Naive thymus-derived CD4-positive, alpha-beta T cell (primary cell): ENCODE data around the gene MYL7. TPM values are rescaled to one million over a fixed set of nuclear protein-coding genes. Genes with fewer than 3 reads are reported as not detected.

Experiments used
- ATAC-seq: fragments of 150-1000 bp; cut with Tn5 transposase; 2 replicates; pipeline ENCODE4 v1.10.0; 2021; ENCODE audit warnings: mild to moderate bottlenecking, moderate library complexity
- CTCF ChIA-PET: fragments of 350-600 bp; sonication (Branson Sonifier 250); formaldehyde crosslinking; loops from one replicate; lab custom pipeline; 2021; ENCODE audit warnings: antibody characterized with exemption; lab: Charles Lee
- POLR2A ChIA-PET: fragments of 350-600 bp; sonication (Branson Sonifier 250); formaldehyde crosslinking; loops from one replicate; lab custom pipeline; 2021; ENCODE audit warnings: antibody characterized with exemption, inconsistent platforms; lab: Charles Lee
- DNase-seq, 9 donors: peaks; one replicate each; pipeline versions ENCODE4 v3.0.0 to v3.0.0-alpha.2; 2020 to 2022; ENCODE audit warnings: mixed read lengths in 1 of 9
- H3K27ac ChIP-seq: one replicate; pipeline ENCODE4 v1.7.0; 2013; ENCODE audit warnings: mild to moderate bottlenecking, low read depth, low read length, moderate library complexity
- H3K27me3 ChIP-seq, 2 donors: one replicate each; pipeline ENCODE4 v1.7.0; 2013; ENCODE audit warnings: low read length in 2 of 2, mild to moderate bottlenecking in 2 of 2, moderate library complexity in 2 of 2; ENCODE audit not compliant: control insufficient read depth in 2 of 2, insufficient read depth in 2 of 2
- H3K36me3 ChIP-seq, 3 experiments: 1 replicate in 2 of 3; 2 replicates in 1 of 3; pipeline ENCODE4 v1.7.0; 2013; ENCODE audit warnings: low read length in 3 of 3, mild to moderate bottlenecking in 3 of 3, moderate library complexity in 1 of 3; ENCODE audit not compliant: insufficient read depth in 3 of 3, control insufficient read depth in 2 of 3
- H3K4me1 ChIP-seq, 2 donors: one replicate each; pipeline ENCODE4 v1.7.0; 2013; ENCODE audit warnings: low read length in 2 of 2, mild to moderate bottlenecking in 2 of 2, moderate library complexity in 1 of 2; ENCODE audit not compliant: control insufficient read depth in 2 of 2, insufficient read depth in 2 of 2
- H3K4me3 ChIP-seq: 2 replicates; pipeline ENCODE4 v1.7.0; 2013; ENCODE audit warnings: mild to moderate bottlenecking, low read length
- H3K9me3 ChIP-seq, 3 experiments: 1 replicate in 2 of 3; 2 replicates in 1 of 3; pipeline ENCODE4 v1.7.0; 2013; ENCODE audit warnings: low read length in 3 of 3; ENCODE audit not compliant: control insufficient read depth in 2 of 3
- H3K27ac Mint-ChIP-seq, 9 donors: one replicate each; pipeline ENCODE4 v1.8.0; 2020 to 2022; ENCODE audit warnings: mixed read lengths in 9 of 9, mild to moderate bottlenecking in 8 of 9, moderate library complexity in 5 of 9, inconsistent platforms in 2 of 9
- H3K27me3 Mint-ChIP-seq, 5 donors: one replicate each; pipeline ENCODE4 v1.8.0; 2021 to 2022; ENCODE audit warnings: mixed read lengths in 5 of 5, mild to moderate bottlenecking in 1 of 5
- H3K36me3 Mint-ChIP-seq, 5 donors: one replicate each; pipeline ENCODE4 v1.8.0; 2020 to 2022; ENCODE audit warnings: mixed read lengths in 5 of 5, mild to moderate bottlenecking in 3 of 5, inconsistent platforms in 1 of 5
- H3K4me1 Mint-ChIP-seq, 7 donors: one replicate each; pipeline ENCODE4 v1.8.0; 2020 to 2022; ENCODE audit warnings: mixed read lengths in 7 of 7, mild to moderate bottlenecking in 3 of 7, inconsistent platforms in 1 of 7
- H3K4me3 Mint-ChIP-seq, 10 donors: one replicate each; pipeline ENCODE4 v1.8.0; 2020 to 2022; ENCODE audit warnings: mild to moderate bottlenecking in 10 of 10, mixed read lengths in 10 of 10, moderate library complexity in 6 of 10, inconsistent platforms in 2 of 10
- H3K9me3 Mint-ChIP-seq, 11 donors: one replicate each; pipeline ENCODE4 v1.8.0; 2020 to 2022; ENCODE audit warnings: mixed read lengths in 11 of 11, mild to moderate bottlenecking in 4 of 11, inconsistent platforms in 1 of 11, moderate library complexity in 1 of 11
- intact Hi-C, 2 donors: fragments of 100-400 bp; cut with micrococcal nuclease; formaldehyde crosslinking; loops; one replicate each; pipeline ENCODE4 v1.15.1; 2023
- polyA plus RNA-seq, 2 donors: library from polyadenylated mRNA; unstranded; fragments of 300-500 nt; fragmentation: Illumina TruSeq; gene quantifications; one replicate each; pipeline ENCODE4 v1.2.3, GENCODE V29; 2021
- total RNA-seq, 6 experiments: library from RNA in 5 of 6; stranded (reverse) in 5 of 6; gene quantifications; 1 replicate in 5 of 6; 2 replicates in 1 of 6; pipeline ENCODE4 v1.2.3 and lab custom pipeline; 2021 to 2026

Gene MYL7
- total and polyA plus RNA-seq, 7 experiments from 2014 or later: not detected

GRCh38 chr7:44109991-44110390, 31.1 kb downstream of the MYL7 start:
- no peaks in the 10 kb centered on the region for H3K9me3 ChIP-seq
- H3K4me1 ChIP-seq: no peaks in the 10 kb centered on the region
- H3K27ac Mint-ChIP-seq: peak overlapping the region in 2 of 9 donors; percentile 62 to 64
- DNase-seq: no peak
- no peak overlapping the region for H3K27ac ChIP-seq
- ChIA-PET POLR2A (interaction anchor here (0.8 to 1.2 kb wide), 2 partner anchors 29 to 381 kb away, joined by 3 to 4 read pairs; no protein-coding TSS in a partner anchor), CTCF (no interaction called here)
- peaks cover 7 to 15% (median 14%) of the 10 kb centered on the region in 7 donors for H3K4me1 Mint-ChIP-seq
- ATAC-seq: no peak
- peaks cover 0 to 23% (median 0%) of the 10 kb centered on the region in 5 donors for H3K36me3 Mint-ChIP-seq
- peaks cover 0 to 69% (median 0%) of the 10 kb centered on the region in 3 experiments for H3K36me3 ChIP-seq
- peaks cover 0 to 9% (median 0%) of the 10 kb centered on the region in 5 donors for H3K27me3 Mint-ChIP-seq
- H3K4me3 ChIP-seq: no peak overlapping the region
- H3K27me3 ChIP-seq: no peaks in the 10 kb centered on the region
- H3K4me3 Mint-ChIP-seq: no peak overlapping the region
- intact Hi-C loops: no loop called here
- H3K9me3 Mint-ChIP-seq: peaks cover 0 to 2% (median 0%) of the 10 kb centered on the region in 11 donors

GRCh38 chr7:44108768-44109750, 32.1 kb downstream of the MYL7 start:
- Histone ChIP-seq H3K4me1 (no peaks in the 10 kb centered on the region), H3K4me3 (no peak overlapping the region), H3K36me3 (peaks cover 0 to 60% (median 0%) of the 10 kb centered on the region in 3 experiments), H3K27ac (no peak overlapping the region), H3K9me3 (no peaks in the 10 kb centered on the region), H3K27me3 (no peaks in the 10 kb centered on the region)
- Mint-ChIP-seq H3K4me3 (no peak overlapping the region), H3K9me3 (peaks cover 0 to 2% (median 0%) of the 10 kb centered on the region in 11 donors), H3K4me1 (peaks cover 7 to 16% (median 15%) of the 10 kb centered on the region in 7 donors), H3K27ac (no peak overlapping the region), H3K27me3 (peaks cover 0 to 11% (median 0%) of the 10 kb centered on the region in 5 donors), H3K36me3 (peaks cover 0 to 15% (median 0%) of the 10 kb centered on the region in 5 donors)
- CTCF ChIA-PET: no interaction called here
- intact Hi-C loops: no loop called here
- ATAC-seq (no peak), DNase-seq (no peak)
- POLR2A ChIA-PET: interaction anchor here (0.8 to 1.2 kb wide), 2 partner anchors 28 to 382 kb away, joined by 3 to 4 read pairs; no protein-coding TSS in a partner anchor

- Histone ChIP-seq H3K27me3 (no peaks in the 10 kb centered on the region), H3K36me3 (peaks cover 0 to 52% (median 0%) of the 10 kb centered on the region in 3 experiments), H3K4me1 (no peaks in the 10 kb centered on the region), H3K4me3 (no peak overlapping the region), H3K9me3 (no peaks in the 10 kb centered on the region), H3K27ac (no peak overlapping the region)
- ChIA-PET POLR2A (no interaction called here), CTCF (no interaction called here)
- DNase-seq: no peak
- Mint-ChIP-seq H3K4me3 (no peak overlapping the region), H3K27me3 (peaks cover 0 to 17% (median 0%) of the 10 kb centered on the region in 5 donors), H3K36me3 (peaks cover 0 to 8% (median 0%) of the 10 kb centered on the region in 5 donors), H3K4me1 (peaks cover 7 to 20% (median 16%) of the 10 kb centered on the region in 7 donors), H3K9me3 (peaks cover 0 to 2% (median 0%) of the 10 kb centered on the region in 11 donors), H3K27ac (peak overlapping the region in 2 of 9 donors; percentile 36 to 60)
- ATAC-seq: no peak
- intact Hi-C loops: no loop called here
Observed at GRCh38 chr7:44107961-44108767, 33.0 kb downstream of the MYL7 start.

GRCh38 chr7:44107116-44107960, 33.8 kb downstream of the MYL7 start:
- DNase-seq: no peak
- Histone ChIP-seq H3K9me3 (no peaks in the 10 kb centered on the region), H3K4me3 (no peak overlapping the region), H3K27ac (peak overlapping the region; percentile 21), H3K36me3 (peaks cover 0 to 44% (median 0%) of the 10 kb centered on the region in 3 experiments), H3K27me3 (no peaks in the 10 kb centered on the region), H3K4me1 (no peaks in the 10 kb centered on the region)
- H3K4me1 Mint-ChIP-seq: peaks cover 7 to 25% (median 16%) of the 10 kb centered on the region in 7 donors
- ChIA-PET POLR2A (no interaction called here), CTCF (no interaction called here)
- intact Hi-C loops: no loop called here
- H3K4me3 Mint-ChIP-seq: no peak overlapping the region
- no peak overlapping the region for H3K27ac Mint-ChIP-seq
- no peak for ATAC-seq
- H3K9me3 Mint-ChIP-seq: peaks cover 0 to 2% (median 0%) of the 10 kb centered on the region in 11 donors
- peaks cover 0 to 3% (median 0%) of the 10 kb centered on the region in 5 donors for H3K36me3 Mint-ChIP-seq
- peaks cover 0 to 21% (median 0%) of the 10 kb centered on the region in 5 donors for H3K27me3 Mint-ChIP-seq

GRCh38 chr7:44106311-44107065, 34.6 kb downstream of the MYL7 start:
- Mint-ChIP-seq H3K36me3 (no peaks in the 10 kb centered on the region), H3K27me3 (peaks cover 0 to 24% (median 0%) of the 10 kb centered on the region in 5 donors), H3K4me3 (peak overlapping the region in 6 of 10 donors; percentile 23 to 81 (median 75)), H3K9me3 (peaks cover 0 to 2% (median 0%) of the 10 kb centered on the region in 11 donors), H3K27ac (peak overlapping the region in 7 of 9 donors; percentile 62 to 92 (median 89)), H3K4me1 (peaks cover 7 to 28% (median 16%) of the 10 kb centered on the region in 7 donors)
- intact Hi-C loops: no loop called here
- no peaks in the 10 kb centered on the region for H3K4me1 ChIP-seq
- no peaks in the 10 kb centered on the region for H3K9me3 ChIP-seq
- DNase-seq (no peak), ATAC-seq (no peak)
- H3K27ac ChIP-seq: peak overlapping the region; percentile 21
- POLR2A ChIA-PET: interaction anchor here (1.3 to 2.0 kb wide), 2 partner anchors 38 to 53 kb away, joined by 3 to 8 read pairs; no protein-coding TSS in a partner anchor
- no peak overlapping the region for H3K4me3 ChIP-seq
- no peaks in the 10 kb centered on the region for H3K27me3 ChIP-seq
- CTCF ChIA-PET: no interaction called here
- H3K36me3 ChIP-seq: peaks cover 0 to 35% (median 0%) of the 10 kb centered on the region in 3 experiments
